Upper lobe of left lung (tissue), 6 donors: ENCODE results near the gene GRM3. TPM values are rescaled to one million over a fixed set of nuclear protein-coding genes. Genes with fewer than 3 reads are reported as not detected.

Experiments used
- ATAC-seq, 2 donors: fragments of 200-7000 bp; cut with Tn5 transposase; one replicate each; pipeline ENCODE4 v1.9.1; 2022; ENCODE audit warnings: mild to moderate bottlenecking in 2 of 2, moderate library complexity in 2 of 2; ENCODE audit not compliant: low FRiP score in 2 of 2
- DNase-seq, 2 donors: peaks; one replicate each; pipeline ENCODE4 v3.0.0-alpha.2; 2019 to 2020
- H3K27ac ChIP-seq, 4 donors: fragments of 200-600 bp; sonication (generic); one replicate each; pipeline ENCODE4 v1.5.1; 2016 to 2019
- H3K27me3 ChIP-seq, 4 donors: fragments of 200-600 bp; sonication (generic); one replicate each; pipeline ENCODE4 v1.5.1; 2017 to 2019
- H3K36me3 ChIP-seq, 4 donors: fragments of 200-600 bp; sonication (generic); one replicate each; pipeline ENCODE4 v1.5.1; 2016 to 2019
- H3K4me1 ChIP-seq, 4 donors: fragments of 200-600 bp; sonication (generic); one replicate each; pipeline ENCODE4 v1.5.1; 2018 to 2019
- H3K4me3 ChIP-seq, 4 donors: fragments of 200-600 bp; sonication (generic); one replicate each; pipeline ENCODE4 v1.5.1; 2017 to 2019; ENCODE audit warnings: mild to moderate bottlenecking in 2 of 4, moderate library complexity in 1 of 4
- H3K9me3 ChIP-seq, 4 donors: fragments of 200-600 bp; sonication (generic); one replicate each; pipeline ENCODE4 v1.5.1; 2018 to 2019
- CTCF ChIP-seq, 6 experiments: fragments of 450-650 bp in 4 of 6; fragments of 200-600 bp in 2 of 6; sonication (generic) in 2 of 6; IDR thresholded peaks; one replicate each; pipeline ENCODE4 v1.5.1; 2016 to 2019; ENCODE audit warnings: antibody characterized with exemption in 6 of 6
- EP300 ChIP-seq, 4 donors: sonication (generic); formaldehyde crosslinking; IDR thresholded peaks; one replicate each; pipeline ENCODE4 v1.5.1; 2017; ENCODE audit warnings: antibody characterized with exemption in 4 of 4, control low read depth in 2 of 4
- POLR2A ChIP-seq, 4 donors: fragments of 450-650 bp; IDR thresholded peaks; one replicate each; pipeline ENCODE4 v1.5.1; 2016 to 2017; ENCODE audit warnings: antibody characterized with exemption in 4 of 4, mild to moderate bottlenecking in 2 of 4
- POLR2AphosphoS5 ChIP-seq, 2 donors: sonication (generic); formaldehyde crosslinking; IDR thresholded peaks; one replicate each; pipeline ENCODE4 v1.5.1; 2017; ENCODE audit warnings: antibody characterized with exemption in 2 of 2
- WGBS, 2 donors: methylation state at CpG; one replicate each; pipeline ENCODE4 v1.1.5; 2017 to 2018; 5-methylcytosine and 5-hydroxymethylcytosine counted together
- total RNA-seq, 6 donors: library from RNA; depleted of rRNA in 4 of 6; stranded (reverse); fragments of >200 nt in 4 of 6; gene quantifications; one replicate each; pipeline versions ENCODE4 v1.1.0 to v1.2.1, GENCODE V29; 2016 to 2021
- donor health status: DM: no; HTN: no; CAD: no; lungs with moderate emphysema.
- donor health status: DM: no; HTN: yes; CAD: no; lungs with severe emphysema.

The GRM3 gene
- total RNA-seq, 6 donors from 2014 or later: not detected

DNA sequence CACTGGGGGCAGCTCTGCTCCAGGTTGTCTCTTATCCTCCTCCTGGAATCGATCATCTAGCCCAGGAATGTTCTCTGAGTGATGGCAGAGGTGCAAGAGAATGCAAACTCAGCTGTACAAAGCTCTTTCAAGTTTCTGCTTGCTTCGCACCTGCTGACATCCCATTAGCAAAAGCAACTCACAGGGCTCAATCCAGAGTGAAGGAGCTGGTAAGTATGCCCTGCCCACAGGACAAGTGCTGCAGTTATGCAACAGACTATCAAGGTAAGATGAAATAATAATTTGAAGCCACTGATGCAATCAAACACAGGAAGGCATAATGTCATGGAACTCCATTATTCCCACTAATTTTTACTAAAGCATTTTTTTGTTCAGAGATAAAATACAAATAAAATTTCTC, 122.2 kb downstream of the GRM3 start:
- 54 to 60% methylated on average over 2 of the region's 2 CpGs for WGBS, 2 donors
- TF ChIP-seq EP300 (IDR thresholded peaks at IDR 0.05) (no peak), CTCF (IDR thresholded peaks at IDR 0.05) (no peak), POLR2AphosphoS5 (IDR thresholded peaks at IDR 0.05) (no peak), POLR2A (IDR thresholded peaks at IDR 0.05) (no peak)
- Histone ChIP-seq H3K27ac (no peak overlapping the region), H3K4me3 (no peak overlapping the region), H3K4me1 (no peaks in the 10 kb centered on the region), H3K27me3 (no peaks in the 10 kb centered on the region), H3K9me3 (no peaks in the 10 kb centered on the region), H3K36me3 (no peaks in the 10 kb centered on the region)
- DNase-seq (peak in 1 of 2 donors; percentile 70), ATAC-seq (peak; percentile 24 to 52)

DNA sequence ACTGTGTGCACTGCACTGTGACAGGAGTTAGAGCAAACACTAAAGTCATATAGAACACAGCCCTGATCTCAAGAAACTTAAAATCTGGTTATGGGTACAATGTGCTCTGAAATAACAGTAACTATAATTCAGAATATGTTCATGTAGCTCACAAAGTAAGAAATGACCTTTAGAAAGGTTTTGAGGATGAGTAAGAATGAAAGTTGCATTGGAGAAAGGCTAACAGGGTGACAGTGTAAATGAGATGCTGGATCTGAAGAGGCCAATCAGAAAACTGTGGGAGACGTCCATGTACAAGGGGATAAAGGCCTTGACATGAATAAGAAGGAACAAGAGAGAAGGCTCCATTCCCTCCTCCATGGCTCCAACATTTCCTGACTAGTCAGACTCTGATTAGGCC, 124.7 kb downstream of the GRM3 start:
- Histone ChIP-seq H3K9me3 (no peaks in the 10 kb centered on the region), H3K27ac (no peak overlapping the region), H3K36me3 (no peaks in the 10 kb centered on the region), H3K4me3 (no peak overlapping the region), H3K27me3 (no peaks in the 10 kb centered on the region), H3K4me1 (no peaks in the 10 kb centered on the region)
- 86 to 88% methylated on average over 1 of the region's 1 CpG for WGBS, 2 donors
- no peak for ATAC-seq
- DNase-seq: no peak
- TF ChIP-seq POLR2AphosphoS5 (IDR thresholded peaks at IDR 0.05) (no peak), EP300 (IDR thresholded peaks at IDR 0.05) (no peak), CTCF (IDR thresholded peaks at IDR 0.05) (no peak), POLR2A (IDR thresholded peaks at IDR 0.05) (no peak)

GRCh38 chr7:86768967-86769760, 125.5 kb downstream of the GRM3 start:
- TF ChIP-seq POLR2AphosphoS5 (IDR thresholded peaks at IDR 0.05) (no peak), CTCF (IDR thresholded peaks at IDR 0.05) (no peak), POLR2A (IDR thresholded peaks at IDR 0.05) (no peak), EP300 (IDR thresholded peaks at IDR 0.05) (no peak)
- WGBS, 2 donors: 74 to 79% methylated on average over 4 of the region's 4 CpGs
- no peak overlapping the region for H3K27ac ChIP-seq
- H3K27me3 ChIP-seq: no peaks in the 10 kb centered on the region
- H3K4me1 ChIP-seq: no peaks in the 10 kb centered on the region
- ATAC-seq (no peak), DNase-seq (no peak)
- H3K4me3 ChIP-seq: no peak overlapping the region
- H3K9me3 ChIP-seq: no peaks in the 10 kb centered on the region
- no peaks in the 10 kb centered on the region for H3K36me3 ChIP-seq

- Histone ChIP-seq H3K27ac (no peak overlapping the region), H3K4me1 (no peaks in the 10 kb centered on the region), H3K9me3 (no peaks in the 10 kb centered on the region), H3K36me3 (no peaks in the 10 kb centered on the region), H3K27me3 (no peaks in the 10 kb centered on the region), H3K4me3 (no peak overlapping the region)
- DNase-seq (no peak), ATAC-seq (no peak)
- TF ChIP-seq CTCF (IDR thresholded peaks at IDR 0.05) (no peak), POLR2AphosphoS5 (IDR thresholded peaks at IDR 0.05) (no peak), EP300 (IDR thresholded peaks at IDR 0.05) (no peak), POLR2A (IDR thresholded peaks at IDR 0.05) (no peak)
These were observed 129.6 kb downstream of the GRM3 start for GRCh38 chr7:86773309-86773708.

GRCh38 chr7:86775203-86775602, 131.5 kb downstream of the GRM3 start:
- no peaks in the 10 kb centered on the region for H3K9me3 ChIP-seq
- H3K27me3 ChIP-seq: no peaks in the 10 kb centered on the region
- H3K4me3 ChIP-seq: no peak overlapping the region
- H3K4me1 ChIP-seq: no peaks in the 10 kb centered on the region
- ATAC-seq (no peak), DNase-seq (no peak)
- TF ChIP-seq CTCF (IDR thresholded peaks at IDR 0.05) (no peak), POLR2AphosphoS5 (IDR thresholded peaks at IDR 0.05) (no peak), POLR2A (IDR thresholded peaks at IDR 0.05) (no peak), EP300 (IDR thresholded peaks at IDR 0.05) (no peak)
- H3K36me3 ChIP-seq: no peaks in the 10 kb centered on the region
- no peak overlapping the region for H3K27ac ChIP-seq
